ENCODE data around the gene CEP170. TPM values are rescaled to one million over a fixed set of nuclear protein-coding genes. Genes with fewer than 3 reads are reported as not detected.

CEP170 gene
- total RNA-seq, 2 experiments from 2014 or later = 24.3 to 26.9 TPM

- no peak for DNase-seq
- no peaks in the 10 kb centered on the region for H3K27me3 Mint-ChIP-seq (ENCODE audit: low read depth)
- CTCF ChIA-PET = no interaction called here
- POLR2A ChIA-PET = no interaction called here
- ATAC-seq = no peak
- no peak overlapping the region for H3K27ac Mint-ChIP-seq
- H3K4me3 Mint-ChIP-seq = no peak overlapping the region
- no peaks in the 10 kb centered on the region for H3K9me3 Mint-ChIP-seq (ENCODE audit: insufficient read depth)
- peaks cover 8% of the 10 kb centered on the region for H3K4me1 Mint-ChIP-seq (ENCODE audit: low read depth)
- no peaks in the 10 kb centered on the region for H3K36me3 Mint-ChIP-seq (ENCODE audit: low read depth)
Measured at GRCh38 chr1:243264717-243265116, 9.6 kb upstream of the CEP170 start.

GRCh38 chr1:243261390-243261789, 6.3 kb upstream of the CEP170 start:
- Mint-ChIP-seq H3K9me3 (ENCODE audit: insufficient read depth) (no peaks in the 10 kb centered on the region), H3K27me3 (ENCODE audit: low read depth) (no peaks in the 10 kb centered on the region), H3K27ac (no peak overlapping the region), H3K36me3 (ENCODE audit: low read depth) (no peaks in the 10 kb centered on the region), H3K4me1 (ENCODE audit: low read depth) (peaks cover 13% of the 10 kb centered on the region), H3K4me3 (no peak overlapping the region)
- no peak for DNase-seq
- ATAC-seq = no peak
- POLR2A ChIA-PET = no interaction called here
- CTCF ChIA-PET = no interaction called here

- CTCF ChIA-PET = no interaction called here
- no peaks in the 10 kb centered on the region for H3K27me3 Mint-ChIP-seq (ENCODE audit: low read depth)
- no peak overlapping the region for H3K27ac Mint-ChIP-seq
- no peaks in the 10 kb centered on the region for H3K36me3 Mint-ChIP-seq (ENCODE audit: low read depth)
- H3K4me1 Mint-ChIP-seq (ENCODE audit: low read depth) = peaks cover 14% of the 10 kb centered on the region
- DNase-seq = no peak
- H3K4me3 Mint-ChIP-seq = no peak overlapping the region
- ATAC-seq = no peak
- POLR2A ChIA-PET = no interaction called here
- no peaks in the 10 kb centered on the region for H3K9me3 Mint-ChIP-seq (ENCODE audit: insufficient read depth)
Measured at GRCh38 chr1:243260221-243260880, 5.3 kb upstream of the CEP170 start.

DNA sequence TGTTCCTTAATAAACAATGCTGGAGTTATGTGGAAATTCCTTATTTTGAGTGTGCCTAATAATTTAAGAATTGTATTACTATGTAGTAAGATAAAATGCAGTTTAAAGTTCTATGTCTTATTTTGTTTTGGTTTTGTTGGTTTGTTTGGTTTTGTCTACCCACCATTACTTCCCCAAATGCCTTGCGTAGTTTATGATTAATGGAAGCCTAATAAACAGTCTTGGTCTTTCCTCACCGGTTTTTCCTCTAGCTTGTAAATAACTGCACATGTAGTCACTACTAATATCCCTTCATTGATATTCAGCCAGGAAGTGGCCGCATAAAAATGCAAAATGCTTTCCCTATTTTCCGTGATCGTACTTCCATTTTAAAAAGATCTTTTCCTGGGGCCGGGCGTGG, 3.6 kb upstream of the CEP170 start:
- ATAC-seq (no peak), DNase-seq (no peak)
- ChIA-PET CTCF (no interaction called here), POLR2A (no interaction called here)
- Mint-ChIP-seq H3K9me3 (ENCODE audit: insufficient read depth) (no peaks in the 10 kb centered on the region), H3K27me3 (ENCODE audit: low read depth) (no peaks in the 10 kb centered on the region), H3K27ac (no peak overlapping the region), H3K36me3 (ENCODE audit: low read depth) (peaks cover 4% of the 10 kb centered on the region), H3K4me3 (no peak overlapping the region), H3K4me1 (ENCODE audit: low read depth) (peaks cover 13% of the 10 kb centered on the region)

DNA sequence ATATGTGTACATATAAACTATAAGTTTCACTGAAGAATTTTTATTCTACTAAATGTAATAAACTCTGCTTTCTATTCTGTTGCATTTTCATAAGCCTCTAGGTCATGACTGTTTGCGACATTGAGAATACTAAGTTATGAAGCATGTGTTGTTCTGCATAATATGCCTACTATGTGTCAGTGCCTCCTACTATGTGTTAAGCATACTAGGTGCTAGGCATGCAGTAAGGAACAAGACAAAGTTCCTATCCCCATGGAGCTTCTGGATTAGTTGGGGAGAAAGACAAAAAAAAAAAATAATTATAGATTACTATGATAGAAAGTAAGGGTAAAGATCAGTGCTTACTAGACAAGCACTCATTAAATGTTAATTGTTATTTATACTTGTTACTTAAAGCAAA, 2.1 kb upstream of the CEP170 start:
- peaks cover 22% of the 10 kb centered on the region for H3K4me1 Mint-ChIP-seq (ENCODE audit: low read depth)
- POLR2A ChIA-PET = no interaction called here
- no peaks in the 10 kb centered on the region for H3K9me3 Mint-ChIP-seq (ENCODE audit: insufficient read depth)
- H3K27me3 Mint-ChIP-seq (ENCODE audit: low read depth) = no peaks in the 10 kb centered on the region
- H3K4me3 Mint-ChIP-seq = no peak overlapping the region
- peaks cover 4% of the 10 kb centered on the region for H3K36me3 Mint-ChIP-seq (ENCODE audit: low read depth)
- ATAC-seq (no peak), DNase-seq (no peak)
- CTCF ChIA-PET = interaction anchor here (0.9 to 1.0 kb wide), 2 partner anchors 9 to 87 kb away, joined by 3 read pairs; no protein-coding TSS in a partner anchor
- no peak overlapping the region for H3K27ac Mint-ChIP-seq

- POLR2A ChIA-PET = no interaction called here
- H3K9me3 Mint-ChIP-seq (ENCODE audit: insufficient read depth) = no peaks in the 10 kb centered on the region
- CTCF ChIA-PET = interaction anchor here (0.9 to 1.1 kb wide), 2 partner anchors 9 to 10 kb away, joined by 3 read pairs; no protein-coding TSS in a partner anchor
- peak overlapping the region; percentile 96 for H3K27ac Mint-ChIP-seq
- peak overlapping the region; percentile 91 for H3K4me3 Mint-ChIP-seq
- H3K36me3 Mint-ChIP-seq (ENCODE audit: low read depth) = peaks cover 4% of the 10 kb centered on the region
- no peak for ATAC-seq
- no peak for DNase-seq
- H3K27me3 Mint-ChIP-seq (ENCODE audit: low read depth) = no peaks in the 10 kb centered on the region
- peaks cover 22% of the 10 kb centered on the region for H3K4me1 Mint-ChIP-seq (ENCODE audit: low read depth)
Measured at GRCh38 chr1:243256590-243256989, 1.5 kb upstream of the CEP170 start.

DNA sequence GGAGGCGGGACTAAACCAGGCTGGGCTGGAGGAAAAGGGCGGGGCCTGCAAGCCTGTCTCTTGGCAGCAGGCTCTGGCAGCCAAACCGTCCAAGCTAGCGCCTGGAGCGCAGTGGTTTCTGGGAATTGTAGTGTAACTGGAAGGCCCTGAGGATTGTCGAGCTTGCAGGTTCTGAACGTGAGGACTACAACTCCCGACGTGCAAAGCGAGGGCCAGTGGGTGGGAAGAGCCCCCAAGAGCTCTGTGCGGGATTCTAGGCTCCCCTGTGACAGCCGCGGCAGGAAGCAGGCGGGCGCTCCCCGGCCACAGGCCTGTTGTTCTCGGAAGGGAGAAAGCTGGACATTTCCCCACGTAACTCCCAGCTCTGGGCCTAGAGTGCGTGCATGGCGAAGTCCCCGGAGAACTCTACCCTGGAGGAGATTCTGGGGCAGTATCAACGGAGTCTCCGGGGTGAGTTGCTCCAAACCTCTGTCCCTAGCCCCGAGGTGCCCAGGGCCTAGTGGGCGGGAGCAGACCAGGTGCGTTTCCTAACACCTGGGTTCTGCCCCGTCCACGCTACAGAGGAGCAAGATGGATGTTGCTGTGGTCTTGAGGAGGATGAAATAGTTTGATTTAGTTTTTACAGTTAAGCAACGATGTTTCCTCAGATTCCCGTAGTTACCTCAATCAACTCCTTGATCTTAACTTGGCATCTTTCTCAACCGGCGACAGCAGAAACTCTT, 871 bp upstream of the CEP170 start, which contains the start of gene SDCCAG8:
Gene SDCCAG8 (plus strand): TSS at position 251 of the 722 bp plus-strand sequence. CDS start 133 bp downstream, at position 384.
- Mint-ChIP-seq H3K27me3 (ENCODE audit: low read depth) (no peaks in the 10 kb centered on the region), H3K4me3 (peak within 1 kb of the TSS; percentile 91), H3K4me1 (ENCODE audit: low read depth) (peaks cover 22% of the 10 kb centered on the region), H3K27ac (peak within 1 kb of the TSS; percentile 96), H3K9me3 (ENCODE audit: insufficient read depth) (no peaks in the 10 kb centered on the region), H3K36me3 (ENCODE audit: low read depth) (peaks cover 4% of the 10 kb centered on the region)
- POLR2A ChIA-PET = interaction anchor here (0.6 to 1.1 kb wide), 3 partner anchors 792 to 1608 kb away, joined by 3 to 4 read pairs (median 3); no protein-coding TSS in a partner anchor
- DNase-seq (peak; percentile 98), ATAC-seq (peak; percentile 87)
- CTCF ChIA-PET = interaction anchor here (0.9 to 1.1 kb wide), 4 partner anchors 9 to 154 kb away, joined by 3 read pairs; no protein-coding TSS in a partner anchor

- ATAC-seq (peak; percentile 12), DNase-seq (peak; percentile 71)
- ChIA-PET CTCF (no interaction called here), POLR2A (interaction anchor here (0.8 to 1.4 kb wide), 3 partner anchors 595 to 1609 kb away, joined by 3 to 4 read pairs (median 3); partner anchors contain the start of gene AKT3)
- Mint-ChIP-seq H3K4me1 (ENCODE audit: low read depth) (peaks cover 20% of the 10 kb centered on the region), H3K36me3 (ENCODE audit: low read depth) (peaks cover 4% of the 10 kb centered on the region), H3K4me3 (peak overlapping the region; percentile 93), H3K9me3 (ENCODE audit: insufficient read depth) (no peaks in the 10 kb centered on the region), H3K27ac (peak overlapping the region; percentile 96), H3K27me3 (ENCODE audit: low read depth) (no peaks in the 10 kb centered on the region)
Measured at GRCh38 chr1:243254233-243254926, 701 bp downstream of the CEP170 start.

GRCh38 chr1:243253926-243254232, 1.2 kb downstream of the CEP170 start:
- DNase-seq (no peak), ATAC-seq (no peak)
- peaks cover 20% of the 10 kb centered on the region for H3K4me1 Mint-ChIP-seq (ENCODE audit: low read depth)
- POLR2A ChIA-PET = interaction anchor here (0.8 to 1.4 kb wide), 2 partner anchors 596 to 794 kb away, joined by 3 read pairs; partner anchors contain the start of gene AKT3
- H3K9me3 Mint-ChIP-seq (ENCODE audit: insufficient read depth) = no peaks in the 10 kb centered on the region
- peak overlapping the region; percentile 93 for H3K4me3 Mint-ChIP-seq
- peaks cover 4% of the 10 kb centered on the region for H3K36me3 Mint-ChIP-seq (ENCODE audit: low read depth)
- CTCF ChIA-PET = no interaction called here
- H3K27ac Mint-ChIP-seq = peak overlapping the region; percentile 43
- H3K27me3 Mint-ChIP-seq (ENCODE audit: low read depth) = no peaks in the 10 kb centered on the region

- POLR2A ChIA-PET = interaction anchor here (0.8 to 1.4 kb wide), 2 partner anchors 596 to 795 kb away, joined by 3 read pairs; partner anchors contain the start of gene AKT3
- CTCF ChIA-PET = no interaction called here
Measured at GRCh38 chr1:243253211-243253925, 1.7 kb downstream of the CEP170 start.

GRCh38 chr1:243251539-243251938, 3.5 kb downstream of the CEP170 start:
- ATAC-seq = no peak
- POLR2A ChIA-PET = no interaction called here
- no peak overlapping the region for H3K27ac Mint-ChIP-seq
- peaks cover 19% of the 10 kb centered on the region for H3K4me1 Mint-ChIP-seq (ENCODE audit: low read depth)
- H3K9me3 Mint-ChIP-seq (ENCODE audit: insufficient read depth) = no peaks in the 10 kb centered on the region
- CTCF ChIA-PET = no interaction called here
- no peak for DNase-seq
- no peak overlapping the region for H3K4me3 Mint-ChIP-seq
- no peaks in the 10 kb centered on the region for H3K27me3 Mint-ChIP-seq (ENCODE audit: low read depth)
- peaks cover 6% of the 10 kb centered on the region for H3K36me3 Mint-ChIP-seq (ENCODE audit: low read depth)

More at GRCh38 chr1:243253211-243253925, 1.7 kb downstream of the CEP170 start:
- Mint-ChIP-seq H3K27me3 (ENCODE audit: low read depth) (no peaks in the 10 kb centered on the region), H3K27ac (peak overlapping the region; percentile 43), H3K4me1 (ENCODE audit: low read depth) (peaks cover 21% of the 10 kb centered on the region), H3K9me3 (ENCODE audit: insufficient read depth) (no peaks in the 10 kb centered on the region), H3K4me3 (peak overlapping the region; percentile 93), H3K36me3 (ENCODE audit: low read depth) (peaks cover 6% of the 10 kb centered on the region)
- no peak for ATAC-seq
- peak; percentile 21 for DNase-seq

Measured in activated CD8-positive, alpha-beta T cell treated with anti-CD3 and anti-CD28 coated beads, Interleukin-2, amount 10 ng/mL, durations not matched to agents 7 days and 5 days (primary cell).